ENCODE data around the gene NBPF1.
"Not testable (repeated sequence)": the region's sequence is repeated elsewhere in the genome, so short reads cannot be mapped to it uniquely, and the experiment has no call there.

DNA sequence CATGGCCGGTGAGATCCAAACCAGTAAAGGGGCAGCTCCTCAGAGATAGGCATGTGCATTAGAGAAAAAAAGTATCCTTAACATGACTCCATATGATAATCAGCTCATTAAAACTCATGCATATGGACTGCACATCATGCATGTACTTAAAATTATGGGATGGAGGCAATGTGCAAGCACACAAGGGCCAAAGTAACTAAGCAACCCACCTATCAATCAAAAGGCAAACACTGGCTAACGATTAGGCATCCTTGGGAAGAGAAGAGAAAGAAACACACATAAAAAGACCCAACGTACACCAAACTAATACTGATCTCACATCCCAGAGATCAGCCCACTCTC lies 94.5 kb downstream of the NBPF1 start:
- TF ChIP-seq, protein P1, sequence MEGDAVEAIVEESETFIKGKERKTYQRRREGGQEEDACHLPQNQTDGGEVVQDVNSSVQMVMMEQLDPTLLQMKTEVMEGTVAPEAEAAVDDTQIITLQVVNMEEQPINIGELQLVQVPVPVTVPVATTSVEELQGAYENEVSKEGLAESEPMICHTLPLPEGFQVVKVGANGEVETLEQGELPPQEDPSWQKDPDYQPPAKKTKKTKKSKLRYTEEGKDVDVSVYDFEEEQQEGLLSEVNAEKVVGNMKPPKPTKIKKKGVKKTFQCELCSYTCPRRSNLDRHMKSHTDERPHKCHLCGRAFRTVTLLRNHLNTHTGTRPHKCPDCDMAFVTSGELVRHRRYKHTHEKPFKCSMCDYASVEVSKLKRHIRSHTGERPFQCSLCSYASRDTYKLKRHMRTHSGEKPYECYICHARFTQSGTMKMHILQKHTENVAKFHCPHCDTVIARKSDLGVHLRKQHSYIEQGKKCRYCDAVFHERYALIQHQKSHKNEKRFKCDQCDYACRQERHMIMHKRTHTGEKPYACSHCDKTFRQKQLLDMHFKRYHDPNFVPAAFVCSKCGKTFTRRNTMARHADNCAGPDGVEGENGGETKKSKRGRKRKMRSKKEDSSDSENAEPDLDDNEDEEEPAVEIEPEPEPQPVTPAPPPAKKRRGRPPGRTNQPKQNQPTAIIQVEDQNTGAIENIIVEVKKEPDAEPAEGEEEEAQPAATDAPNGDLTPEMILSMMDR (IDR thresholded peaks at IDR 0.05), result not testable (repeated sequence)
- TF ChIP-seq ZFX (IDR thresholded peaks at IDR 0.05; ENCODE audit: borderline replicate concordance), result not testable (repeated sequence)

Measured in 22Rv1 (cell line).